B cell (primary cell): ENCODE measurements around the gene PAIP2. TPM values are rescaled to one million over a fixed set of nuclear protein-coding genes. Genes with fewer than 3 reads are reported as not detected.
A peak's percentile ranks its signal among the peaks of the same experiment; 100 is the strongest.

ENCODE experiments used
- ATAC-seq: fragments of 200-7000 bp; cut with Tn5 transposase; one replicate; pipeline ENCODE4 v1.10.0; 2021; ENCODE audit warnings: low read depth, mild to moderate bottlenecking, moderate number of reproducible peaks, moderate library complexity
- CTCF ChIA-PET: fragments of 350-600 bp; sonication (Branson Sonifier 250); formaldehyde crosslinking; loops from one replicate; lab custom pipeline; 2021; ENCODE audit warnings: antibody characterized with exemption, inconsistent platforms; lab: Charles Lee
- POLR2A ChIA-PET: fragments of 350-600 bp; sonication (Branson Sonifier 250); formaldehyde crosslinking; loops from one replicate; lab custom pipeline; 2021; ENCODE audit warnings: antibody characterized with exemption; lab: Charles Lee
- DNase-seq: peaks from one replicate; pipeline ENCODE4 v3.0.0; 2013
- H2AFZ ChIP-seq: 2 replicates; pipeline ENCODE4 v1.6.1; 2012; ENCODE audit warnings: mild to moderate bottlenecking, low read depth, low read length; ENCODE audit not compliant: insufficient read depth, poor library complexity, severe bottlenecking
- H3K27ac ChIP-seq, 2 donors: 1 replicate in 1 of 2; 2 replicates in 1 of 2; pipeline ENCODE4 v1.5.1; 2012 to 2013; ENCODE audit warnings: low read length in 2 of 2, mild to moderate bottlenecking in 2 of 2, moderate library complexity in 1 of 2
- H3K27me3 ChIP-seq, 4 experiments: fragments of 200-600 bp in 1 of 4; sonication (generic) in 1 of 4; replicated peaks in 1 of 4; 1 replicate in 2 of 4; 2 replicates in 2 of 4; pipeline versions ENCODE4 v1.6.1 to v1.7.0; 2013 to 2016; ENCODE audit warnings: low read length in 3 of 4, mild to moderate bottlenecking in 2 of 4, mixed read lengths in 1 of 4, moderate library complexity in 1 of 4; ENCODE audit not compliant: insufficient read depth in 4 of 4, control insufficient read depth in 3 of 4; ENCODE audit errors: control extremely low read depth in 1 of 4
- H3K36me3 ChIP-seq, 2 experiments: replicated peaks in 1 of 2; 1 replicate in 1 of 2; 2 replicates in 1 of 2; pipeline versions ENCODE4 v1.6.1 to v1.7.1; 2013; ENCODE audit warnings: low read length in 1 of 2; ENCODE audit not compliant: insufficient read depth in 2 of 2, control insufficient read depth in 1 of 2; ENCODE audit errors: control extremely low read depth in 1 of 2, extremely low read depth in 1 of 2
- H3K4me1 ChIP-seq, 2 donors: fragments of 200-600 bp in 1 of 2; sonication (generic) in 1 of 2; 1 replicate in 1 of 2; 2 replicates in 1 of 2; pipeline versions ENCODE4 v1.5.1 to v1.6.1; 2013 to 2017; ENCODE audit warnings: low read length in 2 of 2; ENCODE audit not compliant: control insufficient read depth in 2 of 2, insufficient read depth in 2 of 2
- H3K4me2 ChIP-seq: replicated peaks from 2 replicates; pipeline ENCODE3; 2012; ENCODE audit warnings: mild to moderate bottlenecking, low read depth, low read length; ENCODE audit not compliant: poor library complexity, severe bottlenecking
- H3K4me3 ChIP-seq, 5 experiments: fragments of 200-600 bp in 1 of 5; sonication (generic) in 1 of 5; 1 replicate in 3 of 5; 2 replicates in 2 of 5; pipeline versions ENCODE4 v1.5.1 to v1.7.0; 2011 to 2016; ENCODE audit warnings: low read length in 4 of 5, mild to moderate bottlenecking in 4 of 5, low read depth in 2 of 5, control low read depth in 1 of 5, moderate library complexity in 1 of 5; ENCODE audit not compliant: insufficient read depth in 1 of 5; ENCODE audit errors: control extremely low read depth in 1 of 5, extremely low read depth in 1 of 5
- H3K79me2 ChIP-seq: fragments of 200-600 bp; sonication (generic); one replicate; pipeline ENCODE4 v1.6.0; 2016; ENCODE audit warnings: low read length; ENCODE audit not compliant: control insufficient read depth, insufficient read depth
- H3K9ac ChIP-seq: fragments of 200-600 bp; sonication (generic); 2 replicates; pipeline ENCODE4 v1.6.1; 2017; ENCODE audit warnings: mild to moderate bottlenecking, low read length, moderate library complexity
- H3K9me3 ChIP-seq, 3 donors: one replicate each; pipeline versions ENCODE4 v1.6.1 to v1.7.1; 2013; ENCODE audit warnings: low read length in 2 of 3; ENCODE audit not compliant: control insufficient read depth in 2 of 3, insufficient read depth in 1 of 3; ENCODE audit errors: control extremely low read depth in 1 of 3
- H4K20me1 ChIP-seq: 2 replicates; pipeline ENCODE4 v1.6.0; 2012; ENCODE audit warnings: mild to moderate bottlenecking, low read length; ENCODE audit not compliant: insufficient read depth, control insufficient read depth, poor library complexity, severe bottlenecking
- H3K27ac Mint-ChIP-seq: one replicate; pipeline ENCODE4 v1.8.0; 2021; ENCODE audit warnings: mixed read lengths
- H3K27me3 Mint-ChIP-seq: one replicate; pipeline ENCODE4 v1.8.0; 2021; ENCODE audit warnings: mixed read lengths
- H3K4me1 Mint-ChIP-seq: one replicate; pipeline ENCODE4 v1.8.0; 2021; ENCODE audit warnings: mixed read lengths
- H3K4me3 Mint-ChIP-seq: one replicate; pipeline ENCODE4 v1.8.0; 2021; ENCODE audit warnings: mixed read lengths
- H3K9me3 Mint-ChIP-seq: one replicate; pipeline ENCODE4 v1.8.0; 2022; ENCODE audit warnings: mixed read lengths; ENCODE audit not compliant: insufficient read depth
- CTCF ChIP-seq: fragments of 200-600 bp; IDR thresholded peaks from one replicate; pipeline ENCODE4 v1.8.0; 2022; ENCODE audit warnings: antibody characterized with exemption, mild to moderate bottlenecking
- EZH2 ChIP-seq: IDR thresholded peaks from 2 replicates; pipeline ENCODE4 v1.6.1; 2012; ENCODE audit warnings: borderline replicate concordance, low read depth, mild to moderate bottlenecking, moderate library complexity, low read length; ENCODE audit not compliant: insufficient read depth, poor library complexity, severe bottlenecking
- WGBS: methylation state at CpG from one replicate; pipeline ENCODE4 v1.1.5; 2013; ENCODE audit warnings: missing lambda C conversion rate; ENCODE audit not compliant: insufficient coverage; 5-methylcytosine and 5-hydroxymethylcytosine counted together
- intact Hi-C: fragments of 100-400 bp; cut with micrococcal nuclease; formaldehyde crosslinking; loops from one replicate; pipeline ENCODE4 v1.10.0; 2022
- polyA plus RNA-seq: library from polyadenylated mRNA; depleted of rRNA; stranded (reverse); fragments of >200 nt; gene quantifications from 2 replicates; pipeline ENCODE4 v1.2.3, GENCODE V29; 2012
- total RNA-seq, 2 donors: library from RNA; stranded (reverse); fragments of 120-200 nt in 1 of 2; gene quantifications; 1 replicate in 1 of 2; 2 replicates in 1 of 2; pipeline versions ENCODE4 v1.2.3 to v1.2.4, GENCODE V29; 2013 to 2022

PAIP2 gene
- total and polyA plus RNA-seq, 2 donors (not counting 1 experiment from before 2014, with no cell fraction given) = 38.5 to 121 TPM

GRCh38 chr5:139379626-139380449 lies 38.2 kb downstream of the PAIP2 start:
- POLR2A ChIA-PET = no interaction called here
- CTCF ChIA-PET = no interaction called here

More at GRCh38 chr5:139379626-139380449, 38.2 kb downstream of the PAIP2 start:
- no peak overlapping the region for H3K4me3 Mint-ChIP-seq
- Histone ChIP-seq H3K79me2 (peaks cover 35% of the 10 kb centered on the region), H3K27me3 (no peaks in the 10 kb centered on the region), H3K4me2 (no peak overlapping the region), H3K4me3 (no peak overlapping the region), H2AFZ (no peak overlapping the region), H3K9me3 (no peaks in the 10 kb centered on the region), H3K4me1 (peaks cover 19 to 27% of the 10 kb centered on the region in 2 donors), H3K9ac (no peak overlapping the region), H3K36me3 (peaks cover 0 to 2% of the 10 kb centered on the region in 2 experiments), H3K27ac (no peak overlapping the region), H4K20me1 (no peaks in the 10 kb centered on the region)
- no peaks in the 10 kb centered on the region for H3K9me3 Mint-ChIP-seq
- ATAC-seq (no peak), DNase-seq (no peak)
- 98% methylated on average over 13 of the region's 15 CpGs for WGBS
- TF ChIP-seq CTCF = no peak
- TF ChIP-seq EZH2 = no peak
- peaks cover 28% of the 10 kb centered on the region for H3K4me1 Mint-ChIP-seq
- intact Hi-C loops = no loop called here
- H3K27ac Mint-ChIP-seq = peak overlapping the region; percentile 28
- no peaks in the 10 kb centered on the region for H3K27me3 Mint-ChIP-seq
